ENCODE measurements around the gene BMP6. TPM values are rescaled to one million over a fixed set of nuclear protein-coding genes. Genes with fewer than 3 reads are reported as not detected.

BMP6 gene
- total RNA-seq, 2 donors from 2014 or later = 1.0 to 2.1 TPM

Other genes with a start within 250 kb of the BMP6 start
- 100 to 1,000 TPM; 213 to 249 TPM for gene DSP, start 184.4 kb upstream of the BMP6 start, total RNA-seq
- gene SNRNP48, start 135.9 kb upstream of the BMP6 start, total RNA-seq = 10 to 100 TPM; 11.1 to 11.6 TPM
- gene TXNDC5, start 184.7 kb downstream of the BMP6 start, total RNA-seq = 100 to 1,000 TPM in 1 of 2 donors, 10 to 100 TPM in 1; 74.8 to 128 TPM